HEK293T (cell line): ENCODE data around the gene NRG2.

ENCODE experiments used
- CTCF ChIA-PET: fragments of 350-600 bp; formaldehyde crosslinking; extraction: SDS; loops from one replicate; lab custom pipeline; 2021; ENCODE audit warnings: antibody characterized with exemption, inconsistent platforms; lab: Yijun Ruan, JAX
- POLR2A ChIA-PET: fragments of 350-600 bp; formaldehyde crosslinking; extraction: SDS; loops from one replicate; lab custom pipeline; 2020; ENCODE audit warnings: antibody characterized with exemption, inconsistent platforms; lab: Yijun Ruan, JAX
- DNase-seq: peaks from one replicate; pipeline ENCODE4 v3.0.0; 2012; ENCODE audit warnings: mixed read lengths; ENCODE audit errors: extremely low spot score
- ARNT ChIP-seq: fragments of 450-650 bp; IDR thresholded peaks from 2 replicates; pipeline ENCODE4 v1.6.1; 2017; ENCODE audit warnings: mild to moderate bottlenecking
- BHLHE40 ChIP-seq: fragments of 450-650 bp; IDR thresholded peaks from 2 replicates; pipeline ENCODE4 v1.6.1; 2016; ENCODE audit warnings: mild to moderate bottlenecking, moderate library complexity, borderline replicate concordance
- CTBP1 ChIP-seq: fragments of 450-650 bp; IDR thresholded peaks from 2 replicates; pipeline ENCODE4 v1.6.1; 2016; ENCODE audit warnings: borderline replicate concordance
- ELF4 ChIP-seq: fragments of 450-650 bp; IDR thresholded peaks from 2 replicates; pipeline ENCODE4 v1.6.1; 2017; ENCODE audit warnings: antibody characterized with exemption
- FOXA1 ChIP-seq: fragments of 450-650 bp; IDR thresholded peaks from 2 replicates; pipeline ENCODE4 v1.6.1; 2016; ENCODE audit warnings: mild to moderate bottlenecking
- FOXK2 ChIP-seq: fragments of 450-650 bp; IDR thresholded peaks from 2 replicates; pipeline ENCODE4 v1.6.1; 2016; ENCODE audit warnings: mild to moderate bottlenecking
- FOXM1 ChIP-seq: fragments of 450-650 bp; IDR thresholded peaks from 2 replicates; pipeline ENCODE4 v1.6.1; 2017; ENCODE audit warnings: mild to moderate bottlenecking, borderline replicate concordance
- HDGF ChIP-seq: fragments of 450-650 bp; IDR thresholded peaks from 2 replicates; pipeline ENCODE4 v1.6.1; 2017; ENCODE audit warnings: antibody characterized with exemption, borderline replicate concordance
- L3MBTL2 ChIP-seq: fragments of 450-650 bp; conservative IDR thresholded peaks from 2 replicates; pipeline ENCODE4 v1.6.1; 2016; ENCODE audit warnings: mild to moderate bottlenecking
- LEF1 ChIP-seq: fragments of 450-650 bp; IDR thresholded peaks from 2 replicates; pipeline ENCODE4 v1.6.1; 2017; ENCODE audit warnings: mild to moderate bottlenecking, borderline replicate concordance
- NFRKB ChIP-seq: fragments of 450-650 bp; IDR thresholded peaks from 2 replicates; pipeline ENCODE4 v1.6.1; 2016; ENCODE audit warnings: mild to moderate bottlenecking, moderate library complexity
- SP1 ChIP-seq: fragments of 450-650 bp; IDR thresholded peaks from 2 replicates; pipeline ENCODE4 v1.6.1; 2017
- SUZ12 ChIP-seq: fragments of 450-650 bp; IDR thresholded peaks from 2 replicates; pipeline ENCODE4 v1.6.1; 2016; ENCODE audit warnings: mild to moderate bottlenecking
- TARDBP ChIP-seq: fragments of 450-650 bp; IDR thresholded peaks from 2 replicates; pipeline ENCODE4 v1.6.1; 2016
- ZNF384 ChIP-seq: fragments of 450-650 bp; IDR thresholded peaks from 2 replicates; pipeline ENCODE4 v1.6.1; 2016
- TF ChIP-seq, protein P1 (sequence below): fragments of 450-650 bp; IDR thresholded peaks from 2 replicates; pipeline ENCODE4 v1.6.1; 2016

NRG2 gene

DNA sequence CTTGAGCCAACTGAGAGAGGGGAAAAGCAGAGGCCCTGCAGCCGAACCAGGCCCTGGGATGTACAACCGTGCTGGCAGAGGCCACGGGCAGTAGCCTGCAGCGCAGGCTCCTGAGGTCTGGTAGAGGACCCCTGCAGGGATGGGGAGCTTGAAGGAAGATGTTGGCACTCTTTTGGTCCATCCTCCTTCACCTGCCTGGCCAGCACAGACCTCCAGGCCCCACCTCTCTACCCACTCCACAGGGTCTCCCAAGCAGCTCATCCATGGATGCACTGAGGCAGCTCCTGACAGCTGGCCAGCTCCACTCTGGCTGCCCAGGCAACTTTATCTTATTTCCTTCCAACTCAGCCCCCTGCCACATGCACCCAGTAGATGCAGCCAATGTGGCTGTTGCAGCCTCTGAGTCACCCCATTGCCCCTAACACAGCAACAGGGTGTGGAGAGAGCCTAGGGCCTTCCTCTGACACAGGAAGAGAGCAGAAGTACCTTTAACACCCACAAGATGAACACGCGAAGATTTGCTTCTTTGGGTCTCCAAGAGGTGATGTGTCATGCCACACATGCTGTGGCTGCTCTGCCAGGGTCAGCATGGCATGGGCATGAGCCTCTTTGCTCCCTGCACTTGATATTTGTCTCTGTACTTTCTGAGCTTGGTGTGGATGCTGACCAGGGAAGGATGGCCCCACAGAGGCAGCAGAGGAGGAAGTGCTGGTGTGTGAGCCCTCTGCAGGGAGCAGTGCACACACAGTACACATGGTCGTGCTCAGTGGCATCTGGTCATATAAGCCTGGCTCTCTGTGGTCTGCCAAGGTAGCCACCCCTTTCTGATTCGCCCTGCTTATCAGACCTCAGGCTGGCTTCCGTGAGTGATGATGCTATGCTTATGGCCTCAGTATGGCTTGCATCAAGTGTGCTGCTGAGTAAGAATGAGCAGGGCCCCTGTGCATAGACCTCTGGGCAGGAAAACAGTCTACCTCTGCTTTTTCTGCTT is 117.2 kb downstream of the NRG2 start:
- POLR2A ChIA-PET: no interaction called here
- TF ChIP-seq BHLHE40: no peak
- TF ChIP-seq, protein P1, sequence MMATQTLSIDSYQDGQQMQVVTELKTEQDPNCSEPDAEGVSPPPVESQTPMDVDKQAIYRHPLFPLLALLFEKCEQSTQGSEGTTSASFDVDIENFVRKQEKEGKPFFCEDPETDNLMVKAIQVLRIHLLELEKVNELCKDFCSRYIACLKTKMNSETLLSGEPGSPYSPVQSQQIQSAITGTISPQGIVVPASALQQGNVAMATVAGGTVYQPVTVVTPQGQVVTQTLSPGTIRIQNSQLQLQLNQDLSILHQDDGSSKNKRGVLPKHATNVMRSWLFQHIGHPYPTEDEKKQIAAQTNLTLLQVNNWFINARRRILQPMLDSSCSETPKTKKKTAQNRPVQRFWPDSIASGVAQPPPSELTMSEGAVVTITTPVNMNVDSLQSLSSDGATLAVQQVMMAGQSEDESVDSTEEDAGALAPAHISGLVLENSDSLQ: no peak
- TF ChIP-seq LEF1: no peak
- no peak for TF ChIP-seq ELF4
- TF ChIP-seq FOXK2: no peak
- TF ChIP-seq ZNF384: no peak
- TF ChIP-seq HDGF: no peak
- TF ChIP-seq TARDBP: no peak
- no peak for TF ChIP-seq FOXM1
- TF ChIP-seq FOXA1: no peak
- TF ChIP-seq L3MBTL2: no peak
- no peak for TF ChIP-seq NFRKB
- no peak for TF ChIP-seq ARNT
- no peak for TF ChIP-seq SUZ12
- TF ChIP-seq CTBP1: no peak
- no peak for TF ChIP-seq SP1
- CTCF ChIA-PET: interaction anchor here (0.8 kb wide), 1 partner anchor 10 kb away, joined by 3 read pairs; no protein-coding TSS in a partner anchor
- DNase-seq: peak; percentile 3

DNA sequence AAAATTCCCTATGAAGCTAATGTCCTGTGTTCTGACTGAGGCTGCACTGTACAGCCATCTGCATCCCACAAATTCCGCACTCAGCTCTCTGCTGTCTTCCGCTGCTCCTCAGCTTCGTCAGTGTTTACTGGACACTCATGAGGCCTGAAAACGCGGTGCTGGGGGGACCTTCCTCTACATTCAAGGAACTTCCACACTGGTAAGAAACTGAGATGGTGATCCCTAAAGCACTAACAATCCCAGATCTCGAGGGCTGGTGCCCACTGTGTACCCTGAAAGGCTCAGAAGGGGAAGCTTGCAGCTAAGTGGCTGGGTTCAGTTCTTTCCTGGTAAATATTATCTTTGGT is 117.9 kb downstream of the NRG2 start:
- ChIA-PET POLR2A (no interaction called here), CTCF (interaction anchor here (0.8 kb wide), 1 partner anchor 9 kb away, joined by 3 read pairs; no protein-coding TSS in a partner anchor)
- no peak for TF ChIP-seq ARNT
- no peak for TF ChIP-seq ZNF384
- no peak for TF ChIP-seq FOXA1
- no peak for TF ChIP-seq CTBP1
- TF ChIP-seq ELF4: no peak
- TF ChIP-seq HDGF: no peak
- DNase-seq: peak; percentile 1

- POLR2A ChIA-PET: no interaction called here
- CTCF ChIA-PET: no interaction called here
- DNase-seq: no peak
- TF ChIP-seq SUZ12 (no peak), LEF1 (no peak), FOXK2 (no peak), BHLHE40 (no peak), SP1 (no peak), HDGF (no peak), ZNF384 (no peak), FOXA1 (no peak), L3MBTL2 (no peak), FOXM1 (no peak), CTBP1 (no peak), ELF4 (no peak), ARNT (no peak), TARDBP (no peak)
- TF ChIP-seq, protein P1: no peak
Measured at GRCh38 chr5:139924294-139925215, 118.5 kb downstream of the NRG2 start.

DNA sequence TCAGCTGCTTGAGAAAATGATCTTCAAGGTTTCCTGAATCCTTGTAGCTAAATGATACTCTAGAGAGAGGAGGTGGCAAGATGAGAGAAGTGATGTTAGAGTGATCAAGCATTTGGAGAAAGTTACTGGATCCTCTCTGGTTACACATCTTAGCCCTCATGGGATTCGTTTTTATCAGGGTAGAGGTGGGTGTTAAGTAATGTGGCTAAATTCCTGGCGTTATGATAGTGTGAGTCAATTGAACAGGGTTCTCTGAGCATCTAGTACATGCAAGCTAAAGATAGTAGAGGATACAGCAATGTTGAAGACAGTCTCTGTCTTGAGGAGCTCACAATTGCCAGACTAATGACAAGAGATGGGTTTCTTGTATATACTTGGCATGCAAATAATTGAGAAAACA is 123.8 kb downstream of the NRG2 start:
- TF ChIP-seq LEF1 (no peak), HDGF (no peak)
- CTCF ChIA-PET: interaction anchor here (1.1 kb wide), 1 partner anchor 50 kb away, joined by 3 read pairs; no protein-coding TSS in a partner anchor
- POLR2A ChIA-PET: no interaction called here
- no peak for DNase-seq

DNA sequence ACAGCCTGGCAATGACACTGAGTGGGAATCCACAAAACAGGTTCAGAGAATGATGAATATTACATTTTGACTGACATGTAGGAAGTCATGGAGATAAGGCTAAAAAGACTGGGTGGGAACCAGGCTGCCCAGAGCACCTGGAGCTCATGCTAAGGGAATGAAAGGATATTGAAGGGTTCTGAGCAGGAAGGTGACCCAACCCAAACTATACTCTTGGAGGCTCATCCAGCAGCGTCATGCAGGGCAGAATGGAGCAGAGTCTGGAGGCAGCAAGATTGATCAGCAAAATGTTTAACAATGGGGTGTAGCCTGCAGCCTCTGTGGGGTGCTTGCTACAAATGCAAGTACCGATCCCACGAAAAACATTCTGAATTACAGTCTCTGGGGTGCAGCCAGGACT is 127.3 kb downstream of the NRG2 start:
- ChIA-PET POLR2A (no interaction called here), CTCF (no interaction called here)
- no peak for TF ChIP-seq NFRKB
- no peak for TF ChIP-seq ARNT
- no peak for TF ChIP-seq SUZ12
- TF ChIP-seq CTBP1: no peak
- TF ChIP-seq LEF1: no peak
- no peak for TF ChIP-seq TARDBP
- no peak for TF ChIP-seq ZNF384
- TF ChIP-seq L3MBTL2: no peak
- no peak for DNase-seq

DNA sequence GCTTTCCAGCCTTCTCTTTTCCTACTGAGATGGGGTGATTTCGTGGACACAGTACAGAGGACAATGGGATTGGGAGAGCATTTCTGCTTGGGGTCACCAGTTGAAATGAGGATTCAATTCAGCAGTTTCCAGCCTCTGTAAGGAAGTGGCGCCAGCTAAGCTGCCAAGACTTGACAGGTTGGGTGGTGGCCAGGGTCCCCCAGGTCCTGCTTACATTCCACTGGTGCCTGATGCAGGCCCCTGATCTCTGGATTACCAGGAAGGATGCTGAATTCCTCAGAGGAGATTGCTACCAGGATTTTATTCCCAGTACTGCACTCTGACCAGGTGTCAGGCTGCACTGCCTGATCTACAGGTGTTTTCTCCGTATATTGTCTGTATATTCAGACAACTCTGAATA is 127.8 kb downstream of the NRG2 start:
- ChIA-PET POLR2A (no interaction called here), CTCF (interaction anchor here (0.7 to 1.6 kb wide), 2 partner anchors 10 to 140 kb away, joined by 3 to 10 read pairs; no protein-coding TSS in a partner anchor)
- DNase-seq: no peak
- TF ChIP-seq BHLHE40 (no peak), ARNT (no peak), LEF1 (no peak), FOXA1 (no peak), TARDBP (no peak), SP1 (no peak), SUZ12 (no peak), FOXK2 (no peak)
